ENCODE data around the gene TCF20. TPM values are rescaled to one million over a fixed set of nuclear protein-coding genes. Genes with fewer than 3 reads are reported as not detected.

TCF20 gene
- polyA plus RNA-seq, 1 of the 3 experiments (the other 2 are of a cell fraction) = 8.5 TPM

GRCh38 chr22:42227435-42227834, 43.0 kb downstream of the TCF20 start (continued):
- TF ChIP-seq FOSL2 (IDR thresholded peaks at IDR 0.05; ENCODE audit: borderline replicate concordance, low read depth) (no peak), IRF3 (IDR thresholded peaks at IDR 0.05; ENCODE audit: low read depth, low read length) (no peak)

- H3K79me2 ChIP-seq (ENCODE audit: insufficient read depth) = peaks cover 15% of the 10 kb centered on the region; the same call in 1 of the 2 replicates
- peaks cover 31% of the 10 kb centered on the region; the same call in 1 of the 2 replicates for H4K20me1 ChIP-seq (ENCODE audit: insufficient read depth)
- DNase-seq = no peak
Measured at GRCh38 chr22:42225841-42226240, 44.6 kb downstream of the TCF20 start.

GRCh38 chr22:42222140-42222539, 48.3 kb downstream of the TCF20 start:
- Histone ChIP-seq H3K4me2 (no peak overlapping the region), H3K27me3 (ENCODE audit: insufficient read depth) (no peaks in the 10 kb centered on the region), H3K79me2 (ENCODE audit: insufficient read depth) (peaks cover 16% of the 10 kb centered on the region; the same call in 1 of the 2 replicates), H3K36me3 (replicated peaks in 1 of 2; ENCODE audit: control insufficient read depth in 1 of 2, insufficient read depth in 2 of 2, low read length in 1 of 2) (no peaks in the 10 kb centered on the region), H3K9me2 (no peaks in the 10 kb centered on the region), H3K27ac (ENCODE audit: low read depth in 2 of 2, low read length in 1 of 2) (no peak overlapping the region), H3K9me3 (no peaks in the 10 kb centered on the region), H2AFZ (ENCODE audit: low read depth) (no peak overlapping the region), H3F3A (replicated peaks; ENCODE audit: insufficient read depth) (no peaks in the 10 kb centered on the region), H4K20me1 (ENCODE audit: insufficient read depth) (peaks cover 29% of the 10 kb centered on the region), H3K9ac (no peak overlapping the region), H3K4me1 (ENCODE audit: control insufficient read depth in 1 of 2, insufficient read depth in 2 of 2, low read depth in 1 of 2, low read length in 1 of 2) (no peaks in the 10 kb centered on the region; a peak in 1 of 4 replicates), H3K4me3 (ENCODE audit: low read depth in 2 of 2, low read length in 1 of 2) (no peak overlapping the region)
- TF ChIP-seq SIN3A (IDR thresholded peaks at IDR 0.05; ENCODE audit: borderline replicate concordance, low read depth, low read length) (no peak), CTCF (IDR thresholded peaks at IDR 0.05) (no peak), FOXJ3 (CRISPR knock-in tag; IDR thresholded peaks at IDR 0.05) (no peak), GATA2 (CRISPR knock-in tag; IDR thresholded peaks at IDR 0.05) (no peak), TCF12 (IDR thresholded peaks at IDR 0.05) (no peak), RCOR1 (IDR thresholded peaks at IDR 0.05; ENCODE audit: low read length) (no peak), JUND (IDR thresholded peaks at IDR 0.05) (no peak), REST (IDR thresholded peaks at IDR 0.05; ENCODE audit: low read depth, low read length) (no peak)
- 100% methylated on average over 1 of the region's 1 CpG for WGBS (ENCODE audit: low lambda C conversion rate)
- CTCF ChIA-PET = no interaction called here
- no peak for DNase-seq
- POLR2A ChIA-PET = no interaction called here

More at GRCh38 chr22:42225841-42226240, 44.6 kb downstream of the TCF20 start:
- H3K9me2 ChIP-seq = no peaks in the 10 kb centered on the region
- ChIA-PET CTCF (no interaction called here), POLR2A (no interaction called here)
- no peaks in the 10 kb centered on the region for H3K9me3 ChIP-seq
- H3K27me3 ChIP-seq (ENCODE audit: insufficient read depth) = no peaks in the 10 kb centered on the region
- no peak overlapping the region for H3K4me2 ChIP-seq
- H3K9ac ChIP-seq = no peak overlapping the region
- no peaks in the 10 kb centered on the region for H3K36me3 ChIP-seq (replicated peaks in 1 of 2; ENCODE audit: control insufficient read depth in 1 of 2, insufficient read depth in 2 of 2, low read length in 1 of 2)
- no peaks in the 10 kb centered on the region for H3F3A ChIP-seq (replicated peaks; ENCODE audit: insufficient read depth)
- no peak overlapping the region for H3K27ac ChIP-seq (ENCODE audit: low read depth in 2 of 2, low read length in 1 of 2)
- H2AFZ ChIP-seq (ENCODE audit: low read depth) = no peak overlapping the region
- H3K4me1 ChIP-seq (ENCODE audit: control insufficient read depth in 1 of 2, insufficient read depth in 2 of 2, low read depth in 1 of 2, low read length in 1 of 2) = peaks cover 0 to 5% of the 10 kb centered on the region in 2 experiments; a peak in 1 of 4 replicates
- no peak overlapping the region for H3K4me3 ChIP-seq (ENCODE audit: low read depth in 2 of 2, low read length in 1 of 2)
- WGBS (ENCODE audit: low lambda C conversion rate) = no CpG with 5 or more reads among the region's 1 CpG
- TF ChIP-seq RFX5 (IDR thresholded peaks at IDR 0.05; ENCODE audit: low read length) (no peak), ELF1 (IDR thresholded peaks at IDR 0.05) (no peak)

All from SK-N-SH (cell line).